K562 (cell line): ENCODE data around the gene MDN1.

Experiments
- ADNP ChIP-seq: fragments of 200-800 bp; sonication (Bioruptor generic); IDR thresholded peaks from 2 replicates; pipeline ENCODE4 v1.6.1; 2016; ENCODE audit warnings: missing genetic modification characterization, missing compliant biosample characterization
- EZH2 ChIP-seq: IDR thresholded peaks from 2 replicates; pipeline ENCODE4 v1.6.1; 2012; ENCODE audit warnings: low read depth, mild to moderate bottlenecking, inconsistent platforms, low read length, borderline replicate concordance
- MAFF ChIP-seq: IDR thresholded peaks from 2 replicates; pipeline ENCODE4 v1.6.1; 2012; ENCODE audit warnings: low read length, improper control_type of control experiment
- POLR2A ChIP-seq: fragments of 450-650 bp; conservative IDR thresholded peaks from 2 replicates; pipeline ENCODE4 v1.6.1; 2016
- PTBP1 ChIP-seq: fragments of 200-400 bp; formaldehyde crosslinking; IDR thresholded peaks from 2 replicates; pipeline ENCODE4 v1.6.1; 2017; ENCODE audit warnings: low read depth, low read length
- TF ChIP-seq, protein P1 (sequence below), 3 experiments: IDR thresholded peaks in 2 of 3; conservative IDR thresholded peaks in 1 of 3; 2 replicates each; pipeline ENCODE4 v1.5.1; 2011 to 2012; ENCODE audit warnings: low read length in 3 of 3, mild to moderate bottlenecking in 3 of 3, control low read depth in 2 of 3, improper control_type of control experiment in 1 of 3, inconsistent platforms in 1 of 3, low read depth in 1 of 3, mixed read lengths in 1 of 3, moderate library complexity in 1 of 3; ENCODE audit not compliant: insufficient read depth in 2 of 3
- TF ChIP-seq, protein P2 (sequence below), 2 experiments: fragments of 450-650 bp in 1 of 2; sonication (generic) in 1 of 2; formaldehyde crosslinking; conservative IDR thresholded peaks; 2 replicates each; pipeline versions ENCODE4 v1.4.0 to v1.8.1; 2020 to 2022; ENCODE audit warnings: mild to moderate bottlenecking in 1 of 2, missing genetic modification reagents in 1 of 2
- TF ChIP-seq, protein P3 (sequence below), 2 experiments: IDR thresholded peaks; 2 replicates each; pipeline ENCODE4 v1.6.1; 2012; ENCODE audit warnings: improper control_type of control experiment in 2 of 2, low read depth in 2 of 2, low read length in 2 of 2, borderline replicate concordance in 1 of 2

DNA sequence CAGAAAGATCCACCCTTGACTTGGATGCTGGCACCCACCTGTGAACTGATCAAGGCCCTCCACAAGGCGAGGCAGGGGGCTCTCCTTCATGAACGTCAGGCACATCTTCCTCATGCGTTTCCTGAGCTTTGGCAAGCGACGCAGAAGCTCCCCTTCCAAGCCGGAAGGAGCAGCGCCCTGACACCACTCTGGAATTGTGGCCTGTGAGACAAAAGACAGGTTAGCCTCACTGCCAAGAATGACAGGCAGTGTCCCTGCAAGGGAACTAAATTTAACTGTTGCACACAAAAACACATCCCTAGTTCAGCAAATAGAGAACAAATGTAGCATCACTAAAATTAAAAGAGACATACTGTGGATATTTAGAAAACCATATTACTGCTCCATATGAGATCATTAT is 139.0 kb downstream of the MDN1 start:
- TF ChIP-seq POLR2A = no peak
- no peak for TF ChIP-seq PTBP1
- TF ChIP-seq MAFF = no peak
- TF ChIP-seq ADNP (tag) = no peak
- TF ChIP-seq, protein P1, sequence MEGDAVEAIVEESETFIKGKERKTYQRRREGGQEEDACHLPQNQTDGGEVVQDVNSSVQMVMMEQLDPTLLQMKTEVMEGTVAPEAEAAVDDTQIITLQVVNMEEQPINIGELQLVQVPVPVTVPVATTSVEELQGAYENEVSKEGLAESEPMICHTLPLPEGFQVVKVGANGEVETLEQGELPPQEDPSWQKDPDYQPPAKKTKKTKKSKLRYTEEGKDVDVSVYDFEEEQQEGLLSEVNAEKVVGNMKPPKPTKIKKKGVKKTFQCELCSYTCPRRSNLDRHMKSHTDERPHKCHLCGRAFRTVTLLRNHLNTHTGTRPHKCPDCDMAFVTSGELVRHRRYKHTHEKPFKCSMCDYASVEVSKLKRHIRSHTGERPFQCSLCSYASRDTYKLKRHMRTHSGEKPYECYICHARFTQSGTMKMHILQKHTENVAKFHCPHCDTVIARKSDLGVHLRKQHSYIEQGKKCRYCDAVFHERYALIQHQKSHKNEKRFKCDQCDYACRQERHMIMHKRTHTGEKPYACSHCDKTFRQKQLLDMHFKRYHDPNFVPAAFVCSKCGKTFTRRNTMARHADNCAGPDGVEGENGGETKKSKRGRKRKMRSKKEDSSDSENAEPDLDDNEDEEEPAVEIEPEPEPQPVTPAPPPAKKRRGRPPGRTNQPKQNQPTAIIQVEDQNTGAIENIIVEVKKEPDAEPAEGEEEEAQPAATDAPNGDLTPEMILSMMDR (IDR thresholded peaks at IDR 0.05 in 2 of 3, conservative IDR thresholded peaks at IDR 0.05 in 1 of 3; ENCODE audit: insufficient read depth in 2 of 3, low read depth in 1 of 3, low read length in 3 of 3) = no peak
- no peak for TF ChIP-seq EZH2
- TF ChIP-seq, protein P2, sequence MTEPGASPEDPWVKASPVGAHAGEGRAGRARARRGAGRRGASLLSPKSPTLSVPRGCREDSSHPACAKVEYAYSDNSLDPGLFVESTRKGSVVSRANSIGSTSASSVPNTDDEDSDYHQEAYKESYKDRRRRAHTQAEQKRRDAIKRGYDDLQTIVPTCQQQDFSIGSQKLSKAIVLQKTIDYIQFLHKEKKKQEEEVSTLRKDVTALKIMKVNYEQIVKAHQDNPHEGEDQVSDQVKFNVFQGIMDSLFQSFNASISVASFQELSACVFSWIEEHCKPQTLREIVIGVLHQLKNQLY (CRISPR knock-in tag; conservative IDR thresholded peaks at IDR 0.05) = no peak
- TF ChIP-seq, protein P3, sequence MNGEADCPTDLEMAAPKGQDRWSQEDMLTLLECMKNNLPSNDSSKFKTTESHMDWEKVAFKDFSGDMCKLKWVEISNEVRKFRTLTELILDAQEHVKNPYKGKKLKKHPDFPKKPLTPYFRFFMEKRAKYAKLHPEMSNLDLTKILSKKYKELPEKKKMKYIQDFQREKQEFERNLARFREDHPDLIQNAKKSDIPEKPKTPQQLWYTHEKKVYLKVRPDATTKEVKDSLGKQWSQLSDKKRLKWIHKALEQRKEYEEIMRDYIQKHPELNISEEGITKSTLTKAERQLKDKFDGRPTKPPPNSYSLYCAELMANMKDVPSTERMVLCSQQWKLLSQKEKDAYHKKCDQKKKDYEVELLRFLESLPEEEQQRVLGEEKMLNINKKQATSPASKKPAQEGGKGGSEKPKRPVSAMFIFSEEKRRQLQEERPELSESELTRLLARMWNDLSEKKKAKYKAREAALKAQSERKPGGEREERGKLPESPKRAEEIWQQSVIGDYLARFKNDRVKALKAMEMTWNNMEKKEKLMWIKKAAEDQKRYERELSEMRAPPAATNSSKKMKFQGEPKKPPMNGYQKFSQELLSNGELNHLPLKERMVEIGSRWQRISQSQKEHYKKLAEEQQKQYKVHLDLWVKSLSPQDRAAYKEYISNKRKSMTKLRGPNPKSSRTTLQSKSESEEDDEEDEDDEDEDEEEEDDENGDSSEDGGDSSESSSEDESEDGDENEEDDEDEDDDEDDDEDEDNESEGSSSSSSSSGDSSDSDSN (IDR thresholded peaks at IDR 0.05; ENCODE audit: borderline replicate concordance in 1 of 2, low read depth in 2 of 2, low read length in 2 of 2) = no peak
